GM18511 (cell line): ENCODE data around the gene PRMT7.

ENCODE experiments used
- ATAC-seq: cut with Tn5 transposase; IDR thresholded peaks from one replicate; pipeline ENCODE4 v1.9.1; 2021; ENCODE audit warnings: mild to moderate bottlenecking, moderate library complexity; ENCODE audit not compliant: unreplicated experiment

Gene PRMT7

GRCh38 chr16:68310774-68311511, at the start of gene PRMT7, which contains the start of gene SLC7A6OS:
TSS of gene PRMT7 (plus strand) at chr16:68311019. CDS start at chr16:68315980, 4,961 bp downstream.
TSS of gene SLC7A6OS (minus strand) at chr16:68310946. CDS start at chr16:68310926, 20 bp downstream.
- peak; percentile 99 for ATAC-seq

GRCh38 chr16:68263559-68264127, 47.2 kb upstream of the PRMT7 start:
- peak; percentile 11 for ATAC-seq

GRCh38 chr16:68264128-68265077, 46.4 kb upstream of the PRMT7 start, which contains the start of gene SLC7A6:
TSS of gene SLC7A6 (plus strand) at chr16:68264526. CDS start at chr16:68274727, 10,201 bp downstream.
- peak; percentile 68 for ATAC-seq

- ATAC-seq: no peak
Observed at GRCh38 chr16:68265078-68265920, 45.5 kb upstream of the PRMT7 start.

GRCh38 chr16:68267612-68268405, 43.0 kb upstream of the PRMT7 start:
- ATAC-seq: no peak

- ATAC-seq: no peak
Observed at GRCh38 chr16:68269793-68270192, 41.0 kb upstream of the PRMT7 start.

- ATAC-seq: no peak
Observed at GRCh38 chr16:68270353-68270752, 40.5 kb upstream of the PRMT7 start.

GRCh38 chr16:68272507-68273209, 38.2 kb upstream of the PRMT7 start:
- no peak for ATAC-seq

- ATAC-seq: no peak
Observed at GRCh38 chr16:68273459-68273858, 37.4 kb upstream of the PRMT7 start.

- ATAC-seq: no peak
Observed at GRCh38 chr16:68273896-68274295, 36.9 kb upstream of the PRMT7 start.

- ATAC-seq: no peak
Observed at GRCh38 chr16:68274441-68274840, 36.4 kb upstream of the PRMT7 start.

- peak; percentile 77 for ATAC-seq
Observed at GRCh38 chr16:68275611-68276191, 35.1 kb upstream of the PRMT7 start.

- ATAC-seq: no peak
Observed at GRCh38 chr16:68276223-68276622, 34.6 kb upstream of the PRMT7 start.

GRCh38 chr16:68279726-68280558, 30.9 kb upstream of the PRMT7 start:
- no peak for ATAC-seq

GRCh38 chr16:68281368-68282063, 29.3 kb upstream of the PRMT7 start:
- ATAC-seq: no peak

GRCh38 chr16:68282064-68282452, 28.8 kb upstream of the PRMT7 start:
- ATAC-seq: no peak

- ATAC-seq: no peak
Observed at GRCh38 chr16:68283346-68283745, 27.5 kb upstream of the PRMT7 start.
